Left hindlimb (tissue), 1 donor: Measurements from ENCODE around the gene FHIP1A.

Experiments used
- DNase-seq: peaks from one replicate; pipeline ENCODE4 v3.0.0-alpha.2; 2018

The FHIP1A gene

GRCh38 chr4:151418385-151418784, 9.4 kb downstream of the FHIP1A start:
- no peak for DNase-seq

- no peak for DNase-seq
Observed at GRCh38 chr4:151418856-151419255, 9.9 kb downstream of the FHIP1A start.

- DNase-seq: no peak
Observed at GRCh38 chr4:151420250-151420807, 11.4 kb downstream of the FHIP1A start.

GRCh38 chr4:151422854-151423253, 13.9 kb downstream of the FHIP1A start:
- no peak for DNase-seq

GRCh38 chr4:151426513-151426912, 17.5 kb downstream of the FHIP1A start:
- no peak for DNase-seq

- no peak for DNase-seq
Observed at GRCh38 chr4:151427266-151427665, 18.3 kb downstream of the FHIP1A start.

GRCh38 chr4:151428346-151428745, 19.4 kb downstream of the FHIP1A start:
- no peak for DNase-seq

- DNase-seq: no peak
Observed at GRCh38 chr4:151429957-151430570, 21.1 kb downstream of the FHIP1A start.

GRCh38 chr4:151430740-151431457, 21.9 kb downstream of the FHIP1A start:
- DNase-seq: no peak

- DNase-seq: no peak
Observed at GRCh38 chr4:151431728-151432127, 22.8 kb downstream of the FHIP1A start.

GRCh38 chr4:151432654-151433053, 23.7 kb downstream of the FHIP1A start:
- DNase-seq: no peak

GRCh38 chr4:151434183-151434860, 25.3 kb downstream of the FHIP1A start:
- DNase-seq: no peak

- DNase-seq: no peak
Observed at GRCh38 chr4:151436093-151436518, 27.1 kb downstream of the FHIP1A start.

GRCh38 chr4:151437505-151437904, 28.5 kb downstream of the FHIP1A start:
- DNase-seq: no peak

GRCh38 chr4:151438154-151438553, 29.2 kb downstream of the FHIP1A start:
- no peak for DNase-seq

- no peak for DNase-seq
Observed at GRCh38 chr4:151439320-151439719, 30.3 kb downstream of the FHIP1A start.

GRCh38 chr4:151442002-151442401, 33.0 kb downstream of the FHIP1A start:
- DNase-seq: no peak

GRCh38 chr4:151443247-151443646, 34.3 kb downstream of the FHIP1A start:
- no peak for DNase-seq

- DNase-seq: no peak
Observed at GRCh38 chr4:151443752-151444151, 34.8 kb downstream of the FHIP1A start.

GRCh38 chr4:151446208-151446607, 37.2 kb downstream of the FHIP1A start:
- no peak for DNase-seq

GRCh38 chr4:151454513-151454912, 45.5 kb downstream of the FHIP1A start:
- DNase-seq: no peak

- no peak for DNase-seq
Observed at GRCh38 chr4:151455212-151455611, 46.2 kb downstream of the FHIP1A start.

- peak; percentile 66 for DNase-seq
Observed at GRCh38 chr4:151458148-151458547, 49.2 kb downstream of the FHIP1A start.
